ENCODE data around the gene SDS. TPM values are rescaled to one million over a fixed set of nuclear protein-coding genes. Genes with fewer than 3 reads are reported as not detected.

The SDS gene
- total RNA-seq, 1 experiment from 2014 or later, result not detected

DNA sequence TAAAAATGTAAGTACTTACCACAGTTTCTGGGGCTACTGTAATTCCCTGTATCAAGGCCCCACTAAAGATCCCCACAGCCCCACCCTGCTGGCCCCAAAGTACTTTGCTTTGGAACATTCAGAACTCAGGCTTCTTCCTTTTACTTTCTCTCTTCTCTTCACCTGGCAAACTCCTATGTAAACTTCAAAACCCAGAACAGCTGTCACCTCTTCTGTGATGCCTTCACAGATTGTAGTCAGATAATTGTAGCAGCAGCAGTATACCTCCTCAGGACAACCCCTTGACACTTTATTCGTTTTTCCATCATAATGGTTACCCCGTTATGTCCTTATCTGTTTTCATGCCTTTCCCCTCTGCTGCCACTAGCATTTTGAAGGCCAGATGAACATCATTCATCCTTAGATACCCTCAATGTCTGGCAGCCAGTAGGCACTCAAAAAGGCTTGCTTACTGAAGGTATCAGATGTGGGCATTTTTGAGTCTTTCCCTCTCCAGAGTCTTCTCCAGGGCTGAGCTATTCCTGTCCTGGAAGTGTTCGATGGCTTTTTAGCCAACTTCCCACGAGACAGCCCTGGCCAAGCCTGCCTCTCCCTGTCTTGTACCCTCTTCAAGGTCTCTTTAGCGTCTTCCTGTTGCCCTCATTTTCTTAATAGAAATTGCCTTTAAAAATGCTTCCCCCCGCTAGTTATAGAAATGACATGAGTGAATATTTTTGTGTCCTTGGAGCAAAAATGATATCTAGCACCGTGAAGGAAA is 37.9 kb downstream of the SDS start:
- peaks cover 5% of the 10 kb centered on the region for H3K36me3 Mint-ChIP-seq (ENCODE audit: insufficient read depth, unreplicated experiment)
- DNase-seq (ENCODE audit: unreplicated experiment), result no peak
- POLR2A ChIA-PET, result interaction anchor here (0.7 kb wide), 1 partner anchor 115 kb away, joined by 5 read pairs; no protein-coding TSS in a partner anchor

GRCh38 chr12:113364698-113365097 is 39.0 kb downstream of the SDS start:
- TF ChIP-seq, protein P1, sequence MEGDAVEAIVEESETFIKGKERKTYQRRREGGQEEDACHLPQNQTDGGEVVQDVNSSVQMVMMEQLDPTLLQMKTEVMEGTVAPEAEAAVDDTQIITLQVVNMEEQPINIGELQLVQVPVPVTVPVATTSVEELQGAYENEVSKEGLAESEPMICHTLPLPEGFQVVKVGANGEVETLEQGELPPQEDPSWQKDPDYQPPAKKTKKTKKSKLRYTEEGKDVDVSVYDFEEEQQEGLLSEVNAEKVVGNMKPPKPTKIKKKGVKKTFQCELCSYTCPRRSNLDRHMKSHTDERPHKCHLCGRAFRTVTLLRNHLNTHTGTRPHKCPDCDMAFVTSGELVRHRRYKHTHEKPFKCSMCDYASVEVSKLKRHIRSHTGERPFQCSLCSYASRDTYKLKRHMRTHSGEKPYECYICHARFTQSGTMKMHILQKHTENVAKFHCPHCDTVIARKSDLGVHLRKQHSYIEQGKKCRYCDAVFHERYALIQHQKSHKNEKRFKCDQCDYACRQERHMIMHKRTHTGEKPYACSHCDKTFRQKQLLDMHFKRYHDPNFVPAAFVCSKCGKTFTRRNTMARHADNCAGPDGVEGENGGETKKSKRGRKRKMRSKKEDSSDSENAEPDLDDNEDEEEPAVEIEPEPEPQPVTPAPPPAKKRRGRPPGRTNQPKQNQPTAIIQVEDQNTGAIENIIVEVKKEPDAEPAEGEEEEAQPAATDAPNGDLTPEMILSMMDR (IDR thresholded peaks at IDR 0.05; ENCODE audit: unreplicated experiment), result no peak
- BruUV-seq (replicated peaks), result no TSS peak
- no peak for DNase-seq (ENCODE audit: unreplicated experiment)
- intact Hi-C loops (cut with micrococcal nuclease), result no loop called here
- ChIA-PET POLR2A (no interaction called here), CTCF (no interaction called here)
- Mint-ChIP-seq H3K9me3 (ENCODE audit: unreplicated experiment) (no peaks in the 10 kb centered on the region), H3K36me3 (ENCODE audit: insufficient read depth, unreplicated experiment) (peaks cover 5% of the 10 kb centered on the region), H3K4me3 (ENCODE audit: unreplicated experiment) (no peak overlapping the region), H3K27ac (ENCODE audit: low read depth, unreplicated experiment) (no peak overlapping the region), H3K27me3 (ENCODE audit: insufficient read depth, unreplicated experiment) (no peaks in the 10 kb centered on the region), H3K4me1 (ENCODE audit: insufficient read depth, unreplicated experiment) (peaks cover 1% of the 10 kb centered on the region)

More for the DNA sequence above, 37.9 kb downstream of the SDS start:
- TF ChIP-seq, protein P1 (IDR thresholded peaks at IDR 0.05; ENCODE audit: unreplicated experiment), result no peak
- no peak overlapping the region for H3K27ac Mint-ChIP-seq (ENCODE audit: low read depth, unreplicated experiment)
- no peaks in the 10 kb centered on the region for H3K27me3 Mint-ChIP-seq (ENCODE audit: insufficient read depth, unreplicated experiment)
- BruUV-seq (replicated peaks), result no TSS peak
- intact Hi-C loops (cut with micrococcal nuclease), result no loop called here
- CTCF ChIA-PET, result no interaction called here
- H3K4me1 Mint-ChIP-seq (ENCODE audit: insufficient read depth, unreplicated experiment), result no peaks in the 10 kb centered on the region
- no peak overlapping the region for H3K4me3 Mint-ChIP-seq (ENCODE audit: unreplicated experiment)
- no peaks in the 10 kb centered on the region for H3K9me3 Mint-ChIP-seq (ENCODE audit: unreplicated experiment)

DNA sequence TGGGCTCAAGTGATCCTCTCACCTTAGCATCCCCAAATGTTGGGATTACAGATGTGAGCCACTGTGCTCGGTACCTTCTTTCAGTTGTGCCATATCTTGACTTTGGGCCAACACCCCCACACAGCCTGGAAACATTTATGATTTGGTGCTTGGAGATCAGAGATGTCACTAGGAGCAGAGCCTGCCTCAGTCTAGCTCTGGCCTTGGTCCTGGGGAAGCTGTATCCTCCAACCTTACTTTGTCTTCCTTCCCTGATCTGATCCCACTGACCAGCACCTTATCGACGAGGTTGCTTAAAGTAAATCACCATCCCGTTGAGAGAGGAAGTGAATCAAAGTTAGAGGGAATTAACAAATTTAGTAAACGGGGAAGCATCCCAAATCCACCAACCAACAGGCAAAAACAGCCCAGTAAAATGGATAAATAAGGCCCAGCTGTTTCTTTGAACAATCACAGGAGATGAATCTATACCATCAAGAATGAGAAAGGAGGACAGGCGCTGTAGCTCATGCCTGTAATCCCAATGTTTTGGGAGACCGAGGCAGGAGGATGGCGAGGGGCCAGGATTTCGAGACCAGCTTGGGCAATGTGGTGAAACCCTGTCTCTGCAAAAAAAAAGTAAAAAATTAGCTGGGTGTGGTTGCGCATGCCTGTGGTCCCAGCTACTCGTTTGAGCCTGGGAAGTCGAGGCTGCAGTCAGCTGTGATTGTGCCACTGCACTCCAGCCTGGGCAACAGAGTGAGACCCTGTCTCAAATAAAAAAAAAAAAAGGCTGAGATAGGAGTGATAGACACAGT is 41.9 kb downstream of the SDS start:
- intact Hi-C loops (cut with micrococcal nuclease), result loop anchor here (2.0 kb wide), 1 partner anchor 165 kb away; no protein-coding TSS in a partner anchor

More for the DNA sequence above, 41.9 kb downstream of the SDS start:
- no peak for DNase-seq (ENCODE audit: unreplicated experiment)
- no peak overlapping the region for H3K27ac Mint-ChIP-seq (ENCODE audit: low read depth, unreplicated experiment)
- H3K9me3 Mint-ChIP-seq (ENCODE audit: unreplicated experiment), result no peaks in the 10 kb centered on the region
- ChIA-PET CTCF (interaction anchor here (0.6 kb wide), 2 partner anchors 44 to 63 kb away, joined by 3 read pairs; no protein-coding TSS in a partner anchor), POLR2A (no interaction called here)
- TF ChIP-seq, protein P1 (IDR thresholded peaks at IDR 0.05; ENCODE audit: unreplicated experiment), result no peak
- peaks cover 5% of the 10 kb centered on the region for H3K36me3 Mint-ChIP-seq (ENCODE audit: insufficient read depth, unreplicated experiment)
- no TSS peak for BruUV-seq (replicated peaks)
- H3K27me3 Mint-ChIP-seq (ENCODE audit: insufficient read depth, unreplicated experiment), result no peaks in the 10 kb centered on the region
- H3K4me1 Mint-ChIP-seq (ENCODE audit: insufficient read depth, unreplicated experiment), result peaks cover 9% of the 10 kb centered on the region
- no peak overlapping the region for H3K4me3 Mint-ChIP-seq (ENCODE audit: unreplicated experiment)

All from MCF 10A (cell line).